HEK293 (cell line): ENCODE data around the gene PRMT7.

Experiments
- CTCF ChIP-seq: fragments of 450-650 bp; formaldehyde crosslinking; IDR thresholded peaks from 2 replicates; pipeline ENCODE4 v1.5.1; 2016; ENCODE audit warnings: missing biosample characterization, missing genetic modification characterization
- ZBTB1 ChIP-seq: fragments of 450-650 bp; formaldehyde crosslinking; IDR thresholded peaks from 2 replicates; pipeline ENCODE4 v1.5.1; 2016; ENCODE audit warnings: missing biosample characterization, missing genetic modification characterization
- ZBTB21 ChIP-seq: fragments of 450-650 bp; formaldehyde crosslinking; IDR thresholded peaks from 2 replicates; pipeline ENCODE4 v1.5.1; 2017; ENCODE audit warnings: missing biosample characterization, missing genetic modification characterization
- ZBTB26 ChIP-seq: fragments of 450-650 bp; formaldehyde crosslinking; optimal IDR thresholded peaks from 2 replicates; pipeline ENCODE3; 2016; ENCODE audit warnings: missing biosample characterization, mild to moderate bottlenecking, missing genetic modification characterization
- ZBTB44 ChIP-seq: fragments of 450-650 bp; IDR thresholded peaks from 2 replicates; pipeline ENCODE4 v1.5.1; 2018; ENCODE audit warnings: missing biosample characterization, mild to moderate bottlenecking, missing genetic modification characterization
- ZBTB7A ChIP-seq: fragments of 450-650 bp; formaldehyde crosslinking; IDR thresholded peaks from 2 replicates; pipeline ENCODE4 v1.5.1; 2016; ENCODE audit warnings: low read depth, missing biosample characterization, missing genetic modification characterization
- ZNF2 ChIP-seq: fragments of 450-650 bp; formaldehyde crosslinking; IDR thresholded peaks from 2 replicates; pipeline ENCODE4 v1.5.1; 2016; ENCODE audit warnings: missing biosample characterization, missing genetic modification characterization
- ZNF266 ChIP-seq: fragments of 450-650 bp; formaldehyde crosslinking; IDR thresholded peaks from 2 replicates; pipeline ENCODE4 v1.5.1; 2016; ENCODE audit warnings: missing biosample characterization, missing genetic modification characterization, low read depth
- ZNF274 ChIP-seq, 2 experiments: fragments of 200-500 bp in 1 of 2; fragments of 450-650 bp in 1 of 2; sonication (Bioruptor generic) in 1 of 2; formaldehyde crosslinking in 1 of 2; IDR thresholded peaks; 2 replicates each; pipeline versions ENCODE4 v1.5.1 to v1.6.1; 2014 to 2016; ENCODE audit warnings: borderline replicate concordance in 1 of 2, inconsistent platforms in 1 of 2, low read length in 1 of 2, missing biosample characterization in 1 of 2, missing genetic modification characterization in 1 of 2

- TF ChIP-seq ZBTB26 (tag by site-specific recombination) (no peak), CTCF (no peak), ZBTB44 (tag by site-specific recombination) (no peak), ZBTB1 (tag by site-specific recombination) (no peak), ZBTB7A (no peak), ZNF2 (tag by site-specific recombination) (no peak), ZBTB21 (tag by site-specific recombination) (no peak), ZNF274 (IDR thresholded peaks at IDR 0.05; ENCODE audit: low read length) (no peak), ZNF274 (tag by site-specific recombination; IDR thresholded peaks at IDR 0.05; ENCODE audit: borderline replicate concordance) (no peak), ZNF266 (tag by site-specific recombination) (no peak)
Measured at GRCh38 chr16:68389006-68389405, 78.2 kb downstream of the PRMT7 start.
